ENCODE data around the gene GPHN. TPM values are rescaled to one million over a fixed set of nuclear protein-coding genes. Genes with fewer than 3 reads are reported as not detected.

GPHN gene
- total RNA-seq, 2 experiments from 2014 or later = 10.0 to 10.7 TPM

DNA sequence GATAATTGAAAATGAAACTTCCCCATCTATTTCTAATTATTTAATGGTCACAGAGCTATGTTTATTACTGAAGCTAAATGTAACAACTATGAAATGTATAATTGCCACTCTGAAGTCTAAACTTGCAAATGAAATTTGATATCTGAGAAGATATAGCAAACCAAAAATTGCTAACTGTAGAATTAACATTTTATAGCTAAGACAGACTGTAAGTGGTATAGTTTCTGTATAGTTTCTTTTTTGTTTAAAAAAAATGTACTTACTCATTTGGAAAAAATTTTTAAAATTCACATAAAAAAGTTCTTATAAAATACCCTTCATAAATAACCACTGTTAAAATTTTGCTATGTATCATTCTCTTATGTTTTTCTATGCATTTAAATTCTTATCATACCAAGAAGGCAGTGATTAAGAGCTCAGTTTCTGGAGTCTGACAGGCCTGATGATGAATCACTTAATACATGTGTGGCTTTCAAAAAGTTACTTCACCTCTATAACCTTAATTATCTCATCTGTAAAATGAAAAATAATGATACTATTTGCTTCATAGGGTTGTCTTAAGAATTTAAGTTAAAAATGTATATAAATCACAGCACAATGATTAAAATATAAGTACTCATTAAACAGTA is 466.6 kb downstream of the GPHN start:
- Histone ChIP-seq H3K9me3 (ENCODE audit: control insufficient read depth in 1 of 2, insufficient read depth in 1 of 2, low read length in 2 of 2) (no peaks in the 10 kb centered on the region), H3K4me3 (ENCODE audit: low read length) (no peak overlapping the region), H3K27ac (ENCODE audit: low read depth in 1 of 2, low read length in 2 of 2) (no peak overlapping the region), H3K4me1 (ENCODE audit: insufficient read depth, low read length) (no peaks in the 10 kb centered on the region), H3K27me3 (ENCODE audit: control insufficient read depth in 1 of 2, insufficient read depth in 2 of 2, low read length in 2 of 2) (no peaks in the 10 kb centered on the region), H3K36me3 (ENCODE audit: insufficient read depth, low read length) (no peaks in the 10 kb centered on the region)
- ATAC-seq (ENCODE audit: poor library complexity) (no peak), DNase-seq (no peak)
- Mint-ChIP-seq H3K36me3 (ENCODE audit: low read depth) (peaks cover 8% of the 10 kb centered on the region), H3K4me1 (ENCODE audit: low read depth) (no peaks in the 10 kb centered on the region), H3K9me3 (no peaks in the 10 kb centered on the region), H3K27ac (no peak overlapping the region), H3K27me3 (no peaks in the 10 kb centered on the region), H3K4me3 (no peak overlapping the region)
- TF ChIP-seq, protein P1, sequence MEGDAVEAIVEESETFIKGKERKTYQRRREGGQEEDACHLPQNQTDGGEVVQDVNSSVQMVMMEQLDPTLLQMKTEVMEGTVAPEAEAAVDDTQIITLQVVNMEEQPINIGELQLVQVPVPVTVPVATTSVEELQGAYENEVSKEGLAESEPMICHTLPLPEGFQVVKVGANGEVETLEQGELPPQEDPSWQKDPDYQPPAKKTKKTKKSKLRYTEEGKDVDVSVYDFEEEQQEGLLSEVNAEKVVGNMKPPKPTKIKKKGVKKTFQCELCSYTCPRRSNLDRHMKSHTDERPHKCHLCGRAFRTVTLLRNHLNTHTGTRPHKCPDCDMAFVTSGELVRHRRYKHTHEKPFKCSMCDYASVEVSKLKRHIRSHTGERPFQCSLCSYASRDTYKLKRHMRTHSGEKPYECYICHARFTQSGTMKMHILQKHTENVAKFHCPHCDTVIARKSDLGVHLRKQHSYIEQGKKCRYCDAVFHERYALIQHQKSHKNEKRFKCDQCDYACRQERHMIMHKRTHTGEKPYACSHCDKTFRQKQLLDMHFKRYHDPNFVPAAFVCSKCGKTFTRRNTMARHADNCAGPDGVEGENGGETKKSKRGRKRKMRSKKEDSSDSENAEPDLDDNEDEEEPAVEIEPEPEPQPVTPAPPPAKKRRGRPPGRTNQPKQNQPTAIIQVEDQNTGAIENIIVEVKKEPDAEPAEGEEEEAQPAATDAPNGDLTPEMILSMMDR (IDR thresholded peaks at IDR 0.05) = no peak
- ChIA-PET CTCF (interaction anchor here (0.6 kb wide), 1 partner anchor 567 kb away, joined by 3 read pairs; no protein-coding TSS in a partner anchor), POLR2A (no interaction called here)
- intact Hi-C loops (cut with DNase I, micrococcal nuclease) = no loop called here

GRCh38 chr14:66975251-66975650 is 467.3 kb downstream of the GPHN start:
- TF ChIP-seq, protein P1 (IDR thresholded peaks at IDR 0.05) = no peak
- Histone ChIP-seq H3K4me1 (ENCODE audit: insufficient read depth, low read length) (no peaks in the 10 kb centered on the region), H3K9me3 (ENCODE audit: control insufficient read depth in 1 of 2, insufficient read depth in 1 of 2, low read length in 2 of 2) (no peaks in the 10 kb centered on the region), H3K36me3 (ENCODE audit: insufficient read depth, low read length) (no peaks in the 10 kb centered on the region), H3K4me3 (ENCODE audit: low read length) (no peak overlapping the region), H3K27me3 (ENCODE audit: control insufficient read depth in 1 of 2, insufficient read depth in 2 of 2, low read length in 2 of 2) (no peaks in the 10 kb centered on the region), H3K27ac (ENCODE audit: low read depth in 1 of 2, low read length in 2 of 2) (no peak overlapping the region)
- Mint-ChIP-seq H3K27ac (no peak overlapping the region), H3K4me3 (no peak overlapping the region), H3K4me1 (ENCODE audit: low read depth) (no peaks in the 10 kb centered on the region), H3K36me3 (ENCODE audit: low read depth) (peaks cover 8% of the 10 kb centered on the region), H3K9me3 (no peaks in the 10 kb centered on the region), H3K27me3 (no peaks in the 10 kb centered on the region)
- CTCF ChIA-PET = no interaction called here
- DNase-seq = no peak
- intact Hi-C loops (cut with DNase I, micrococcal nuclease) = no loop called here
- POLR2A ChIA-PET = no interaction called here
- no peak for ATAC-seq (ENCODE audit: poor library complexity)

GRCh38 chr14:66979101-66979974 is 471.4 kb downstream of the GPHN start:
- H3K4me3 ChIP-seq (ENCODE audit: low read length) = no peak overlapping the region
- no peaks in the 10 kb centered on the region for H3K4me1 ChIP-seq (ENCODE audit: insufficient read depth, low read length)
- DNase-seq (no peak), ATAC-seq (ENCODE audit: poor library complexity) (no peak)
- no peaks in the 10 kb centered on the region for H3K27me3 Mint-ChIP-seq
- no peak overlapping the region for H3K27ac ChIP-seq (ENCODE audit: low read depth in 1 of 2, low read length in 2 of 2)
- H3K27me3 ChIP-seq (ENCODE audit: control insufficient read depth in 1 of 2, insufficient read depth in 2 of 2, low read length in 2 of 2) = no peaks in the 10 kb centered on the region
- H3K4me3 Mint-ChIP-seq = no peak overlapping the region
- no peak overlapping the region for H3K27ac Mint-ChIP-seq
- H3K36me3 Mint-ChIP-seq (ENCODE audit: low read depth) = peaks cover 8% of the 10 kb centered on the region
- no peaks in the 10 kb centered on the region for H3K9me3 Mint-ChIP-seq
- H3K36me3 ChIP-seq (ENCODE audit: insufficient read depth, low read length) = no peaks in the 10 kb centered on the region
- H3K4me1 Mint-ChIP-seq (ENCODE audit: low read depth) = no peaks in the 10 kb centered on the region
- no peaks in the 10 kb centered on the region for H3K9me3 ChIP-seq (ENCODE audit: control insufficient read depth in 1 of 2, insufficient read depth in 1 of 2, low read length in 2 of 2)
- TF ChIP-seq, protein P1 (IDR thresholded peaks at IDR 0.05) = no peak
- CTCF ChIA-PET = no interaction called here
- POLR2A ChIA-PET = no interaction called here
- intact Hi-C loops (cut with DNase I, micrococcal nuclease) = no loop called here
